Endothelial cell of umbilical vein (primary cell): ENCODE results near the gene MDGA2. TPM values are rescaled to one million over a fixed set of nuclear protein-coding genes. Genes with fewer than 3 reads are reported as not detected.

ENCODE experiments used
- BruUV-seq: library from RNA; stranded (reverse); fragments of 400-500 nt; replicated peaks from 2 replicates; lab custom pipeline; 2021; lab: Mats Ljungman, UMichigan
- CTCF ChIA-PET: fragments of 300-600, 350-600 bp; sonication (Branson Sonifier 250); formaldehyde crosslinking; loops from one replicate; lab custom pipeline; 2021; ENCODE audit warnings: antibody characterized with exemption, inconsistent platforms; lab: Charles Lee
- POLR2A ChIA-PET: fragments of 300-600, 350-600 bp; sonication (Branson Sonifier 250); formaldehyde crosslinking; loops from one replicate; lab custom pipeline; 2021; ENCODE audit warnings: antibody characterized with exemption, inconsistent platforms; lab: Charles Lee
- DNase-seq: peaks from one replicate; pipeline ENCODE4 v3.0.0-alpha.2; 2011; ENCODE audit warnings: low read depth, low spot score
- FAIRE-seq: peaks from 2 replicates; lab custom pipeline; 2011; peaks lifted over from hg19 to GRCh38; lab: Jason Lieb, UNC
- H2AFZ ChIP-seq: 2 replicates; pipeline ENCODE4 v1.6.0; 2012; ENCODE audit warnings: low read depth, low read length, control low read depth, inconsistent platforms
- H3K27ac ChIP-seq: 2 replicates; pipeline ENCODE4 v1.5.1; 2011; ENCODE audit warnings: low read depth, mild to moderate bottlenecking, control low read depth, low read length, moderate library complexity; ENCODE audit not compliant: insufficient read depth
- H3K27me3 ChIP-seq, 2 experiments: 2 replicates each; pipeline versions ENCODE4 v1.6.0 to v1.6.1; 2011; ENCODE audit warnings: low read length in 2 of 2, mixed read lengths in 1 of 2; ENCODE audit not compliant: control insufficient read depth in 2 of 2, insufficient read depth in 2 of 2
- H3K36me3 ChIP-seq, 2 experiments: 2 replicates in 1 of 2; 3 replicates in 1 of 2; pipeline ENCODE4 v1.5.1; 2011; ENCODE audit warnings: low read length in 2 of 2, mild to moderate bottlenecking in 1 of 2, moderate library complexity in 1 of 2; ENCODE audit not compliant: control insufficient read depth in 2 of 2, insufficient read depth in 2 of 2; ENCODE audit errors: extremely low read depth in 1 of 2
- H3K4me1 ChIP-seq: 3 replicates; pipeline ENCODE4 v1.5.1; 2011; ENCODE audit warnings: mild to moderate bottlenecking, low read length; ENCODE audit not compliant: control insufficient read depth, insufficient read depth; ENCODE audit errors: extremely low read depth
- H3K4me2 ChIP-seq: 2 replicates; pipeline ENCODE4 v1.6.1; 2011; ENCODE audit warnings: low read length, control low read depth, mixed read lengths; ENCODE audit not compliant: insufficient read depth
- H3K4me3 ChIP-seq, 3 experiments: fragments of 200-600 bp in 1 of 3; sonication (generic), shearing (Covaris generic) in 1 of 3; replicated peaks in 1 of 3; 2 replicates each; pipeline ENCODE4 v1.5.1; 2011 to 2016; ENCODE audit warnings: control low read depth in 3 of 3, low read length in 3 of 3, mild to moderate bottlenecking in 2 of 3, inconsistent platforms in 1 of 3, low read depth in 1 of 3, moderate library complexity in 1 of 3; ENCODE audit not compliant: insufficient read depth in 1 of 3
- H3K79me2 ChIP-seq: 2 replicates; pipeline ENCODE4 v1.6.0; 2012; ENCODE audit warnings: low read length, inconsistent platforms; ENCODE audit not compliant: control insufficient read depth, insufficient read depth
- H3K9ac ChIP-seq: replicated peaks from 2 replicates; pipeline ENCODE3; 2011; ENCODE audit warnings: low read length, control low read depth; ENCODE audit not compliant: insufficient read depth; ENCODE audit errors: extremely low read depth
- H3K9me1 ChIP-seq: replicated peaks from 3 replicates; pipeline ENCODE4 v1.6.0; 2011; ENCODE audit warnings: mild to moderate bottlenecking, low read length; ENCODE audit not compliant: control insufficient read depth, insufficient read depth; ENCODE audit errors: extremely low read depth
- H3K9me3 ChIP-seq: replicated peaks from 2 replicates; pipeline ENCODE4 v1.5.1; 2012; ENCODE audit warnings: low read length, inconsistent platforms; ENCODE audit not compliant: control insufficient read depth, insufficient read depth
- H4K20me1 ChIP-seq: replicated peaks from 2 replicates; pipeline ENCODE3; 2011; ENCODE audit warnings: mild to moderate bottlenecking, low read length; ENCODE audit not compliant: control insufficient read depth, insufficient read depth; ENCODE audit errors: extremely low read depth
- GATA2 ChIP-seq: IDR thresholded peaks from 2 replicates; pipeline ENCODE4 v1.7.0; 2011; ENCODE audit warnings: low read depth, mild to moderate bottlenecking, moderate library complexity, mixed read lengths, low read length; ENCODE audit not compliant: insufficient read length, insufficient read depth
- JUN ChIP-seq: IDR thresholded peaks from 2 replicates; pipeline ENCODE4 v1.6.1; 2011; ENCODE audit warnings: borderline replicate concordance, low read depth; ENCODE audit not compliant: insufficient read length, insufficient read depth
- dilution Hi-C: fragments of 300-500 bp; cut with MboI; formaldehyde crosslinking; loops from one replicate; pipeline ENCODE4 v1.15.0; 2019; ENCODE audit warnings: low sequenced_read_pairs; ENCODE audit not compliant: extremely low pct_ligation_motif_present
- intact Hi-C: fragments of 100-400 bp; cut with micrococcal nuclease; formaldehyde crosslinking; loops from one replicate; pipeline ENCODE4 v1.10.0; 2022
- polyA plus RNA-seq, 4 experiments: library from polyadenylated mRNA; depleted of rRNA in 3 of 4; stranded (reverse) in 3 of 4; unstranded in 1 of 4; fragments of >200 nt; gene quantifications; 2 replicates each; pipeline versions ENCODE4 v1.2.1 to v1.2.3, GENCODE V29; 2011 to 2012; ENCODE audit warnings: missing spikeins in 1 of 4
- total RNA-seq: library from RNA; stranded (reverse); gene quantifications from 2 replicates; pipeline ENCODE4 v1.2.3, GENCODE V29; 2021
- TF ChIP-seq, protein P1 (sequence below), 2 donors: IDR thresholded peaks; 1 replicate in 1 of 2; 2 replicates in 1 of 2; pipeline ENCODE4 v1.5.1; 2011; ENCODE audit warnings: low read length in 2 of 2, mild to moderate bottlenecking in 2 of 2, moderate library complexity in 2 of 2, control low read depth in 1 of 2, inconsistent platforms in 1 of 2, low read depth in 1 of 2; ENCODE audit not compliant: insufficient read depth in 1 of 2; ENCODE audit errors: extremely low read depth in 1 of 2

MDGA2 gene
- total and polyA plus RNA-seq, 2 donors (not counting 3 experiments of a cell fraction or from before 2014, with no cell fraction given): not detected

DNA sequence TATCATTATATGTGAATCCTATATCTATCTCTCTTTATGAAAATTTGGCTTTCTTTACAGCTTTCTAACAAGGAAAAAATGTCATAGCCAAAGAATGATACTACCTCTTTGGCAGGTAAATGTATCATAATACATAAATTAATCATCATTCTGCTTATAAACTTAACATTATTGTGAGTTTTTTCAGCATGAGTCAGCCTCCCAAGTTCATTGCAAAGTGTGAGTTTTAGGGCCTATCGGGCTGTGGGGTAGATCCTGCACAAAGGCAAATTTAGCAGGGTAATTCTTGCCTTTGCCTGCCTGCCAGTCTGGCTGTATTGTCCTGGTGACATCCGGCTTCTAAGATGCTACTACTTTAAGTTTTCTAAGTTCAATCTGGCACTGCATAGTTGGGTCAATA lies 412.6 kb downstream of the MDGA2 start:
- Histone ChIP-seq H3K4me2 (no peak overlapping the region), H3K9me3 (no peaks in the 10 kb centered on the region), H2AFZ (no peak overlapping the region), H3K79me2 (no peaks in the 10 kb centered on the region), H3K27ac (no peak overlapping the region), H4K20me1 (no peaks in the 10 kb centered on the region), H3K36me3 (no peaks in the 10 kb centered on the region), H3K27me3 (no peaks in the 10 kb centered on the region), H3K4me3 (no peak overlapping the region), H3K9ac (no peak overlapping the region), H3K4me1 (peaks cover 4% of the 10 kb centered on the region), H3K9me1 (no peaks in the 10 kb centered on the region)
- ChIA-PET POLR2A (no interaction called here), CTCF (interaction anchor here (1.0 kb wide), 1 partner anchor 15 kb away, joined by 3 read pairs; no protein-coding TSS in a partner anchor)
- no peak for DNase-seq
- no TSS peak for BruUV-seq
- intact Hi-C loops (no loop called here), dilution Hi-C loops (no loop called here)
- no peak for FAIRE-seq
- TF ChIP-seq, protein P1, sequence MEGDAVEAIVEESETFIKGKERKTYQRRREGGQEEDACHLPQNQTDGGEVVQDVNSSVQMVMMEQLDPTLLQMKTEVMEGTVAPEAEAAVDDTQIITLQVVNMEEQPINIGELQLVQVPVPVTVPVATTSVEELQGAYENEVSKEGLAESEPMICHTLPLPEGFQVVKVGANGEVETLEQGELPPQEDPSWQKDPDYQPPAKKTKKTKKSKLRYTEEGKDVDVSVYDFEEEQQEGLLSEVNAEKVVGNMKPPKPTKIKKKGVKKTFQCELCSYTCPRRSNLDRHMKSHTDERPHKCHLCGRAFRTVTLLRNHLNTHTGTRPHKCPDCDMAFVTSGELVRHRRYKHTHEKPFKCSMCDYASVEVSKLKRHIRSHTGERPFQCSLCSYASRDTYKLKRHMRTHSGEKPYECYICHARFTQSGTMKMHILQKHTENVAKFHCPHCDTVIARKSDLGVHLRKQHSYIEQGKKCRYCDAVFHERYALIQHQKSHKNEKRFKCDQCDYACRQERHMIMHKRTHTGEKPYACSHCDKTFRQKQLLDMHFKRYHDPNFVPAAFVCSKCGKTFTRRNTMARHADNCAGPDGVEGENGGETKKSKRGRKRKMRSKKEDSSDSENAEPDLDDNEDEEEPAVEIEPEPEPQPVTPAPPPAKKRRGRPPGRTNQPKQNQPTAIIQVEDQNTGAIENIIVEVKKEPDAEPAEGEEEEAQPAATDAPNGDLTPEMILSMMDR (IDR thresholded peaks at IDR 0.05; ENCODE audit: extremely low read depth in 1 of 2, insufficient read depth in 1 of 2, low read depth in 1 of 2, low read length in 2 of 2): no peak
- TF ChIP-seq GATA2: no peak

DNA sequence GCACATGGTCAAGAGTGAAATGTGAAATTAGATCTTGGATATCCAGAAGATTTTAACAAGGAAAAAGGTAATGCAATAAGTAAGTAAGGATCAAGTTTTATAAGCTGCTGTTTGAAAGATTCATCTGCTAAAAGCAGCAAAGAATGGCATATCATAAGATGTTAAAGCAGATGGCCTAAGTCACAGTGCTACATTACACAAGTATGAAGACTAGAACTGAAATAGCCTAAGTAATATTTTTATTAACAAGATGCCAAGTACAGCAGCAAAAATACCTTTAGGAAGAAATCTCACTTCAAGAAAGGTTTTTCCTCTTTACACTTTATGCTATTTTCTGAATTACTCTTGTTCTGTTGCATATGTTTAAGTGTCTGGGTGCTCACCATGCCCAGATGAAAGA lies 414.1 kb downstream of the MDGA2 start:
- TF ChIP-seq JUN: no peak
- Histone ChIP-seq H3K79me2 (no peaks in the 10 kb centered on the region), H3K27me3 (no peaks in the 10 kb centered on the region), H3K4me2 (no peak overlapping the region), H3K9ac (no peak overlapping the region), H3K36me3 (no peaks in the 10 kb centered on the region), H3K9me1 (no peaks in the 10 kb centered on the region), H3K27ac (no peak overlapping the region), H3K4me1 (peaks cover 4% of the 10 kb centered on the region), H2AFZ (no peak overlapping the region), H3K4me3 (no peak overlapping the region), H3K9me3 (no peaks in the 10 kb centered on the region), H4K20me1 (no peaks in the 10 kb centered on the region)
- ChIA-PET CTCF (interaction anchor here (1.6 kb wide), 1 partner anchor 17 kb away, joined by 4 read pairs; no protein-coding TSS in a partner anchor), POLR2A (no interaction called here)
- DNase-seq: no peak
- no peak for FAIRE-seq
- intact Hi-C loops (no loop called here), dilution Hi-C loops (no loop called here)
- BruUV-seq: no TSS peak
